Coronary artery (tissue), 2 donors: Measurements from ENCODE around the gene TBC1D30.
"Not testable (repeated sequence)": the region's sequence is repeated elsewhere in the genome, so short reads cannot be mapped to it uniquely, and the experiment has no call there.

Experiments
- DNase-seq: peaks from one replicate; pipeline ENCODE4 v3.0.0-alpha.2; 2017; ENCODE audit warnings: low spot score
- H3K27ac ChIP-seq, 2 donors: fragments of 200-600 bp; sonication (generic); one replicate each; pipeline ENCODE4 v1.5.1; 2016 to 2019
- H3K4me3 ChIP-seq: fragments of 200-600 bp; sonication (generic); 2 replicates; pipeline ENCODE4 v1.5.1; 2016; ENCODE audit warnings: mild to moderate bottlenecking, moderate library complexity
- CTCF ChIP-seq: fragments of 200-600 bp; sonication (generic); IDR thresholded peaks from one replicate; pipeline ENCODE4 v1.5.1; 2019; ENCODE audit warnings: antibody characterized with exemption

The TBC1D30 gene

DNA sequence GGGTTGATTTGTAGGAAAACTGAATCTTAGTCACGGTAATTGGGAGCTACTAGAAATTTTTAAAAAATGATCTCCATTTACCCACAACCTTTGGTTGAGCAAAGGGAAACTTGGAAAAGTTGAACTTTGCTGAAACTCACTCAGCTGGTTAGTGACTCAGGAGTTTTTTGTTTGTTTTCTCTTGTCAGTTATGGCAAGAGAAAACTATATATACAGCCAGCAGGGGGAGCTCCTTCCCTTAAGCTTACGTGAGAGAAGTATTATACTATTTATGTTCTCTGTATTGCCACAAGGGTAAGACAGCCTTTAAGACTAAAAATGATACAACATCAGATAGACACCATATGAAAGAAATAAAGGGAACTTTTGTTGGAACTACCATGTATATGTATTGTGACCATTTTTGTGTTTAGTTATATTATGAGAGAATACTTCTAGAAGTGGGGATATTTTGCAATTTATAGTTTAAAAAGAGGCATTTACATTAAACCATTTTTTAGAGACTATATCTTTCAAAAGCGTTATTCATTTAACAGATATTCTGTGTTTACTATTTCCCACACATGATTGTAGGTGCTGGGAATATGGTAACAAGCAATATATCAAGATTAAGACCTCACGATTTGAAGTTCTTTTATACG is 28.1 kb upstream of the TBC1D30 start:
- DNase-seq: no peak
- peak; percentile 65 for TF ChIP-seq CTCF
- no peak overlapping the region for H3K4me3 ChIP-seq
- no peak overlapping the region for H3K27ac ChIP-seq

GRCh38 chr12:64797156-64797555 is 27.3 kb upstream of the TBC1D30 start:
- no peak for DNase-seq
- H3K4me3 ChIP-seq: no peak overlapping the region
- no peak overlapping the region for H3K27ac ChIP-seq
- TF ChIP-seq CTCF: no peak

GRCh38 chr12:64798165-64798564 is 26.3 kb upstream of the TBC1D30 start:
- no peak overlapping the region for H3K27ac ChIP-seq
- no peak for TF ChIP-seq CTCF
- DNase-seq: no peak
- H3K4me3 ChIP-seq: no peak overlapping the region

- Histone ChIP-seq H3K27ac (no peak overlapping the region), H3K4me3 (no peak overlapping the region)
- no peak for DNase-seq
- TF ChIP-seq CTCF: no peak
Measured at GRCh38 chr12:64800640-64801039, 23.8 kb upstream of the TBC1D30 start.

- DNase-seq: no peak
- Histone ChIP-seq H3K27ac (no peak overlapping the region), H3K4me3 (no peak overlapping the region)
- no peak for TF ChIP-seq CTCF
Measured at GRCh38 chr12:64801381-64801780, 23.1 kb upstream of the TBC1D30 start.

DNA sequence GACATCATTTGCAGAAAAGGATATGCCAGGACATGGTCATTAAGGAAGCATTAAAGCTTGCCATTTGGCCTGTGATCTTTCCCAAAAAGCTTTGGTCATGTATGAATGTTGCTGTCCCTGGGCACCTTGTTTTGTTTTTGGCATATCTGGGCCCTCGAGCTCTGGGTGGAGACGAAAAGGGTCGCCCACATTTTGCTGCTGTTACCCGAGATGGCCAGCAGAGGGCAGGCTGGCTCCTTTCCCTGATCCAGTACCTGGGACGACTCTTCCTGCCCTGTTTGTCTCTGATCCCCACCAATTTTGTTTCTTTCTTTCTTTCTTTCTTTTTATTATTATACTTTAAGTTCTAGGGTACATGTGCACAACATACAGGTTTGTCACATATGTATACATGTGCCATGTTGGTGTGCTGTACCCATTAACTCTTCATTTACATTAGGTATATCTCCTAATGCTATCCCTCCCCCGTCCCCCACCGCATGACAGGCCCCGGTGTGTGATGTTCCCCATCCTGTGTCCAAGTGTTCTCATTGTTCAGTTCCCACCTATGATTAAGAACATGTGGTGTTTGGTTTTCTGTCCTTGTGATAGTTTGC is 22.2 kb upstream of the TBC1D30 start:
- not testable (repeated sequence) for H3K4me3 ChIP-seq, H3K27ac ChIP-seq, DNase-seq
- peak; percentile 82 for TF ChIP-seq CTCF

DNA sequence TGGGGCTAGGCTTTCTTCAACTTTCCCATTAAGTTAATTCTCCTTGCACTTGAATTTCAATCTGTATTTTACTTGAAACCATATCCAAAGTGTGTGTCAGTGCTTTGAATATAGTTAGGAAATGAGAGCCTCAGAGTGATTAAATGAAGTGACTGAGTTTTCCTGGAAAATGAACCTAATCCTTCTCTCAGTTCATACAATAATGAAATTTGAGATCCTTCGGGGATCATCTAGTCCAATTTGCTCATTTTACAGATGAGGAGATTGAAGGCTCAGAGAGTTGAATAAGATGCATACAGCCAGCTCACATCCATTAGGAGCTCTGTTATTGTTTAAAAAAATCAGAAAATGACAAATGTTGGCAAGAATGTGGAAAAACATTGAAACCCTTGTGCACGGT is 18.3 kb upstream of the TBC1D30 start:
- no peak for TF ChIP-seq CTCF
- no peak for DNase-seq
- Histone ChIP-seq H3K27ac (no peak overlapping the region), H3K4me3 (no peak overlapping the region)
